HG03025 (cell line): ENCODE results near the gene IGFBP3.

Experiments
- ATAC-seq: cut with Tn5 transposase; IDR thresholded peaks from one replicate; pipeline ENCODE4 v1.9.1; 2021; ENCODE audit warnings: mild to moderate bottlenecking, moderate library complexity; ENCODE audit not compliant: unreplicated experiment, low FRiP score

Gene IGFBP3

DNA sequence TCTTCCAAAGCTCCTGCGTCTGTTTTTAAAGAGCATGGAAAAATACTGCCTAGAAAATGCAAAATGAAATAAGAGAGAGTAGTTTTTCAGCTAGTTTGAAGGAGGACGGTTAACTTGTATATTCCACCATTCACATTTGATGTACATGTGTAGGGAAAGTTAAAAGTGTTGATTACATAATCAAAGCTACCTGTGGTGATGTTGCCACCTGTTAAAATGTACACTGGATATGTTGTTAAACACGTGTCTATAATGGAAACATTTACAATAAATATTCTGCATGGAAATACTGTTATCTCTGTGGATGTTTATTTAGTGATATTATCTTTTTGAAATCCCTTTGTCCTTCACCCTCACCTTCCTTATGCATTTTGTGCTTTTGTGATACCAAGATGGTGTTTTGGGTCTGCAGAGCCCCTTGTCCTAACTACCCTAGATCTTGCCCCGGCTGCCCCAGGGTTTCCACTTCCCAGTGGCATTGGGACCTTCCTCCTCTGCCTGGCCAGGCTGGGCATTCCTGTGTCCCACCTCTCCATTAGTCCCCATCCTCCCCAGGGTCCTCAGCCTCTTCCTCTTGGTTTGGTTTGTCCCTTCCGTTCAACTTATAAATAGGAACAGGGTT lies 27.6 kb downstream of the IGFBP3 start:
- no peak for ATAC-seq

DNA sequence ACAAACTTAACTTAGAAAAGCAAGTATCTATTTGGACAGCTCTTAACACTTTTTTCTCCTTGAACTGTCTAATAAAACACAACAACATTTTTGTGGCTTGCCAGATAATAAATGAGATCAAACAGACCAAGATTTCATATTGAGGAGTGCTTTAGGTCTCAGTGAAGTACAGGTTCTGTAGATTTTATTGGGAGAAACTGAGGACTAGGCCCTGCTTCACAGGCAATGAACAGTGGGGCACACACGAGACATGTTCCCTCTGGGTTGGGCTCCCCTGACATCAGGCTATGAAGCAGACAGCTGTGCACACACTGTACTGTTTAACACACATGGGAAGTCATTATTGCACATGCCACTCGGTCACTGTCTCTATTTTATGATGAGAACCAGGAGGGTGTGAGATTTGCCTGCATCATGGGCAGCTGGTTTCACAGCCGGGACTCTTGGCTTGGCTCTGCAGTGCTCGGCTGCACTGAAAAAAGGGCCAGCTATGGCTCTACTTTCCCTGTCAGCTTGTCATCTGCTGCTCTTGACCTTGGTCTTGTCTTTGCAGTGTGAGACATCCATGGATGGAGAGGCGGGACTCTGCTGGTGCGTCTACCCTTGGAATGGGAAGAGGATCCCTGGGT lies 28.6 kb downstream of the IGFBP3 start:
- ATAC-seq = no peak

DNA sequence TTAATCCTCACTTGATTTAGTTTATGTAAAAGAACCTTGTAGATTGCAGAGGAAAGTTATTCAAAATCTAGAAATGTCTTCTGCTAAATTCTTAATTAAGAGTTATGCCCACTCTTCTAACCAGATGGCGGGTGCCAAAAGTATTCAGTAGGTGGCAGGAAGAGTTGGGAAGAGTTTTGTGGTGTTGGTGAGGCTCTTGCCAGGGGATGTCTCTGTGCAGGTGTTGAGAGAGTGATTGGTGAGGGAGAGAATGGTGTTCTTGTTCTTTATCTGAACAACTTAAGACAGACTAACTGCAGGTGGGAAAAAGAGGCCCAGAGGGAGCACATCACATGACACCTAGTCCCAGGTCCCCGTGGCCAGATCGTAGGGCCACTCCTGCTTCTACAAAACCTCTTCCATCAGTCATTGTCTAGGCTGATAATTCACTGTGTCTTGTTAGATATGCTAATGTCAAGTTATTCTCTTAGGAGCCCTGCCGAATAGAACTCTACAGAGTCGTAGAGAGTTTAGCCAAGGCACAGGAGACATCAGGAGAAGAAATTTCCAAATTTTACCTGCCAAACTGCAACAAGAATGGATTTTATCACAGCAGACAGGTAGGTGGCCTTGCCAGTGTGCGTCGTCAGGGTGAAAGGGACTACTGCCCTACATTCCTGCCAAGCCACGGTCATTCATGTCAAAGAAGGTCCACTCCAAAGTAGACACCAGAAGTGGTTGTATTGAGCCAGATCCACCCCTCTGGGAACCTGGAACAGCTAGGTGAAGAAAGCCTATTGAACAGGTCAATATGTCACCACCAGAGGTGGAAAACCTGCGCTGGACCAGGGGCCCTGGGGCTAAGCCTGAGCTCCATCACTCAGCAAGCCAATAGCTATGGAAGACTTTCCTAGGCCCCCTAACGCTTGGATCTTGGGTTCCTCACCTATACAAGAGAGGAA lies 29.3 kb downstream of the IGFBP3 start:
- no peak for ATAC-seq

DNA sequence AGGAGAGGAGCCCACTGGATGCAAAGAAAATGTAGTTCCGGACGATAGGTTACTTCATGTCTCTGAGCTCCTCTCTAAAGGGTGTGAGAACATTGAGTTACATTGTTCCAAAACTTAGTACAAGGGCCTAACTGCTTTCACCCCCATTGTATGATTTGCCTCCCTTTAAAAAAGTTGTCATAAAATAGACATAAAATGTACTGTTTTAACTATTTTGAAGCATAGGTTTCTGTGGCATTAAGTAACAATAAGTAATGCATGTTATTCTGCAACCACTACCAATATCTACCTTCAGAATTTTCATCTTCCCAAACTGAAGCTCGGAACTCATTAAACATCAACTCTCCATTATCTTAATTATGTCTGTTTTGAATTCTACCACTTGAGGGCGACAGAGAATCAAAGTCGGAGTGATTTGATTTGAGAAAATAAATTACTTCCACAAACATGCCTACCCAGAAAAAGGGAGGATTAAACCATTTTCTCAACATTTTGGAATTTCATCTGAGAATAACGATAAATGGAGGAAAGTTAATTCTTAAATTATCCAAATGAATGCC lies 30.1 kb downstream of the IGFBP3 start:
- ATAC-seq = no peak

DNA sequence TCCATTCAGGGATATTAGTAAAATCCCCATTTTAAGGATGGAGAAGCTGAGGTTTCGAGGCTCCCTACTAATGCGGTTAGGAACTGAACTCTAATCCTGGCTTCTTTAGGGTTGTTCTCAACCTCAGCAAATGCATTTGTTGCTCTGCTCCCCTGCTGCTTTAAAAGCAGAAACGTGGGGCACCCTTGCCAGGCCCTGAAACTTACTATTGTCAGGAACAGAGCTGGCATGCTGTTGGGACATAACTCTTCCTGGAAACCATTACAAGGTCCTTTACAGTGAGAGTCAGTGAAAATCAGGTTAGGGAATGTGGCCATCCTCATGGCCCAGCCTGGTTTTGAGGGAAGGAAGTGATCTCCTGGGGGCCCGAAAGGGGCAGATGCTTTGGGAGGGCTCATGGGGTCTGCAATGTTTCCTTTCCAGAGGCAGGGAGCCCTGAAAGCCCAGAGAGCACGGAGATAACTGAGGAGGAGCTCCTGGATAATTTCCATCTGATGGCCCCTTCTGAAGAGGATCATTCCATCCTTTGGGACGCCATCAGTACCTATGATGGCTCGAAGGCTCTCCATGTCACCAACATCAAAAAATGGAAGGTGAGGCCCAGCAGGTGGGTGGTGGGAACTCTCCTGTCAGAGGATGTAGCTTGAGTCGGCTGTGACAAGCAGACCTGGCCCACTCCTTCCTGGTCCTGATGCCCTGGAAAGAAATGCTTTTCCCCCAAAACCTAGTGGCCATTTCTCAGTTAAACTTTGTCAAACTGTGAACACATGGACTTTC lies 30.8 kb downstream of the IGFBP3 start:
- no peak for ATAC-seq

DNA sequence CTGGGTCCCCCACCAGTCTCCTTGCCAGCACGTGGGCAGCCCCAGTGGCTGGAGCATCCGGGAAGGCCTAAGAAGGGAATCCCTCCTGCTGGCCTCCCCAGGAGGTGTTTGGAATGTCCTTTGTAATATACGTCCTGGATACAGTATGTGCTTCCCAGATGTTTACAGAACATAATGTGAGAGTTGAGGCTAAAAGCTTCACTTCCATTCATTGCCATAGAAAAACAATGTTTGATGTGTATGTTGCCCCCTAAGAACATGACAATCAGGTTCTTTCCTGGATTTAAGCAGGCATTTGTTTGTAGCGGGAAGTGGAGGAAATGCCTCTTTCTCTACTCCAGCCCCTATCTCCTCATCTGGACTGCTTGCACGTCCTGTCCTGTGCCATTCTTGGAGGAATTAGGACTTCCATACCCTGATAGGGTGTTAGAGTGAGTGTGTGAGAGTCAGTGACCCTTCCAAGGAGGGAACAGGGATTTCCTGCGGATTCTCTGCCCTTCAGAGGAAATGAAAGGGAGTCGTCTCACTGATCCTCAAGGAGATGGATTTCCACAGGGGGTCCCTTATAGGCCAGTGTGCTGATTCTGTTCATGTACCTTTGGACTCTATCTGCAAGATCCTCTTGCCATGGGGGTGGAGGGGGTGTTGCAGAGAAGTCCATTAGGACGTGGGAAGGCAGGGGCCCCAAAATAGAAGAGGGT lies 31.6 kb downstream of the IGFBP3 start:
- ATAC-seq = no peak

DNA sequence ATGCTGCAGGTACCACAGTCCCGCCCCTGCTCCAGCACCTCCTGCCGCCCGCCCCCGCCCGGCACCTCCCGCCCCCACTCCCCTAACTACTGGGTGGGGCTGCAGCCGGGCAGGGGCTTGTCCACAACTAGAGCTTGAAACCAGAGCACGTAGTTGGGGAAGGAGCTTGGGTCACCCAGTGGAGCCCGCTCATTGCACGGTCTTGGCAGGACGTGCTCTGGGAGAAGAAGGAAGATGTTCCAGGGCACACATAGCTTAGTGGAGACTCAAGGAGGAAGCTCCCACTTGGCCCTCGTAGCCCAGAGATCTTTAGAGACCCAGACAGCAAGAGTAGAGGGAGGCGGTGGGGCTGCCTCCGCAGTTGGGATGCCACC lies 32.1 kb downstream of the IGFBP3 start:
- no peak for ATAC-seq

DNA sequence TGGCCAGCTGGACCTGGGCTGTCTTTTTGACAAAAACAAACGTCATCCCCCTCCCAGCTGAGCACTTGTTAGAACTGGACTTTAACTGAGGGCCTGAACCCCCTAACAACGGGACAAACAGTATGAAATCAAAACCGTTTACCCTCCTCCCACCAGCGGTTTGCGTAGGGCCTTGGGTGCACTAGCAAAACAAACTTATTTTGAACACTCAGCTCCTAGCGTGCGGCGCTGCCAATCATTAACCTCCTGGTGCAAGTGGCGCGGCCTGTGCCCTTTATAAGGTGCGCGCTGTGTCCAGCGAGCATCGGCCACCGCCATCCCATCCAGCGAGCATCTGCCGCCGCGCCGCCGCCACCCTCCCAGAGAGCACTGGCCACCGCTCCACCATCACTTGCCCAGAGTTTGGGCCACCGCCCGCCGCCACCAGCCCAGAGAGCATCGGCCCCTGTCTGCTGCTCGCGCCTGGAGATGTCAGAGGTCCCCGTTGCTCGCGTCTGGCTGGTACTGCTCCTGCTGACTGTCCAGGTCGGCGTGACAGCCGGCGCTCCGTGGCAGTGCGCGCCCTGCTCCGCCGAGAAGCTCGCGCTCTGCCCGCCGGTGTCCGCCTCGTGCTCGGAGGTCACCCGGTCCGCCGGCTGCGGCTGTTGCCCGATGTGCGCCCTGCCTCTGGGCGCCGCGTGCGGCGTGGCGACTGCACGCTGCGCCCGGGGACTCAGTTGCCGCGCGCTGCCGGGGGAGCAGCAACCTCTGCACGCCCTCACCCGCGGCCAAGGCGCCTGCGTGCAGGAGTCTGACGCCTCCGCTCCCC lies 32.7 kb downstream of the IGFBP3 start, which contains the start of gene IGFBP1:
IGFBP1 (plus strand) TSS at position 304 of the 808 bp plus-strand sequence; CDS start at position 469, 165 bp downstream.
- ATAC-seq = no peak

DNA sequence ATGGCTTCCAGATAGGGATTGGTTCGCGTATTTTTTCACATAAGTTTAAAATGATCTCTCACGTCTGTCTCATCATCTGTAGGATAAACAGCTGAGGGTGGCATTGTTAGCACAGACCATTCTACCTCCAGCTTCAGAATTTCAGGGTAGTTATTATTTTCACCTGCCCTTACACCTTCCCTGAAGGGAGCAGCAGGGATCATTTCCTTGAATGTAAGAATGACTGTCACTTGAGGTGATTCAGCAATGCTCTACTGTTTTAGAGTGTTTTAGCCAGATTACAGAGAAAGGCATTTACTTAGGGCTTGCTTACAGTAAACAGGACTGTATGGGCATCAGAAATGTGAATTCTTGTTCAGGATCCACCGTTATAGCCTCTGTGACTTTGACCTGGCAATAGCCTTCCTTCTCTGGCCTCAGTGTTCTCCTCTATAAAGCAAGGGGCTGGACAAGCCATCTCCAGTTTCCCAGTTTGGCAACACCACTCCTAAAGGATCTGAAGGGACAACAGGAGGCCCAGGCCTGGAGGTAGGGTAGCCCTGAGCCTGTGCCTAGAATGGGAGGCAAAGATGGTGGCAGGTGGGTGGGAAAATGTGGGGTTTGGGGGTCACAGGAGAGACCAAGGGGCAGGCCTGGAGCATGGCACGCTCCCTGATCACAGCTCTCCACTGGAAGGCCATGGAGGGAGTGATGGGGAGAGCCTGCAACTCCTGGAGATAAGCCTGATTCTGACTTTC lies 34.0 kb downstream of the IGFBP3 start:
- no peak for ATAC-seq

DNA sequence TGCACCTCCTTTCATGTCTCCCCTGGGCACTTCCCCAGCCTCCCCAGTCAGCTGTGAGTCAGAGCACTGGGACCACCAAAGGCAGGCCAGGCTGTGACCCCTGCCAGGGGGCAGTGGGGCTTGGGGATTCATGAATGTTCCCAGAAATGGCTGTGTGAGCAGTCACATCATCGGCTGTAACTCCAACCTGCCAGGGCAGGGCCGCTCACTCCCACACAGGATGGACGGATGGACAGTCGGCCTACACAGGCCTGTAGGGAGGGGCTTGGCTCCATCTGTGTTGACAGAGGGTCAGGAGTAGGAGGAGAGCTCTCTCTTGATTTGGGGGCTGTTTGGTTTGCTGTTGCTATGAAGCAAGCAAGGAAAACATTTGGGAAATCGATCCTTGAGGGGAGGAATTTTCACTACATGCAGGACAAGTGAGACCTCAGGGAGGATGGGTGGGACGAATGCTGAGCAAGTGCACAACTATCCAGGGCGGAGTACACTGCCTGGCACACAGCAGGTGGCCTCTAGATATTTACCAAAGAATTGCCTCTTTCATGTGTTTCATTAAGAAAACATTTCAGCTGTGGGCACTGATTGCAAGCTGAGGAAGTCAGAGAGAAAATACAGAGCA lies 35.7 kb downstream of the IGFBP3 start:
- no peak for ATAC-seq

DNA sequence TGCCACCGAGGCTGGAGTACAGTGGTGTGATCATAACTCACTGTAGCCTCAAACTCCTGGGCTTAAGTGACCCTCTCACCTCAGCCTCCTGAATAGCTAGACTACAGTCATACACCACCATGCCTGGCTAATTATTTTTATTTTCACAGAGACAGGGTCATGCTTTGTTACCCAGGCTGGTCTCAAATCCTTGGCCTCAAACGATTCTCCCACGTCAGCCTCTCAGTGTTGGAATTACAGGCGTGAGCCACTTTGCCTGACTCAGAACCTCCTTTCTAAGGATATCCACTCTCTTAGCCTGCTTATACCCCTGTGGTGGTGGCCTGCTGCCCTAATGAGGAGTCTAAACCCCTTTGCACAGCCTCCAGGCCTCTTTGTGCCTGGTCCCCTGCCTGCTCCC lies 36.9 kb downstream of the IGFBP3 start:
- no peak for ATAC-seq

DNA sequence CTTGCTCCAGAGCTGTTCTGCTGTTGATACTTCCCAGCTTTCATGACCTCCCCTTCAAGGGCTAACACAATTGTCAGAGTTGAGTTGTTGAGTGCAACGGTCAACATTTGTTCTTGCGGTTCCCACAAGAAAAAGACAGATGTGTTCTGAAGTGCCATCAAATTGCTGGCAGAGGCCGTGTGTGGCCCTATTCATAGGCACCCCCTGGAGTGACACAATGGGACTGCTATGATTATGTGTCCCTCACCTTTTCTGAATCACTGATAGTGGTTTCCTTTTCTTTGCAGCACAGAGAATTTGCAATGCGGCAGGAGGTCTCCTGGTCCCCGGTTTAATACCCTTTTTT lies 38.6 kb downstream of the IGFBP3 start:
- no peak for ATAC-seq

DNA sequence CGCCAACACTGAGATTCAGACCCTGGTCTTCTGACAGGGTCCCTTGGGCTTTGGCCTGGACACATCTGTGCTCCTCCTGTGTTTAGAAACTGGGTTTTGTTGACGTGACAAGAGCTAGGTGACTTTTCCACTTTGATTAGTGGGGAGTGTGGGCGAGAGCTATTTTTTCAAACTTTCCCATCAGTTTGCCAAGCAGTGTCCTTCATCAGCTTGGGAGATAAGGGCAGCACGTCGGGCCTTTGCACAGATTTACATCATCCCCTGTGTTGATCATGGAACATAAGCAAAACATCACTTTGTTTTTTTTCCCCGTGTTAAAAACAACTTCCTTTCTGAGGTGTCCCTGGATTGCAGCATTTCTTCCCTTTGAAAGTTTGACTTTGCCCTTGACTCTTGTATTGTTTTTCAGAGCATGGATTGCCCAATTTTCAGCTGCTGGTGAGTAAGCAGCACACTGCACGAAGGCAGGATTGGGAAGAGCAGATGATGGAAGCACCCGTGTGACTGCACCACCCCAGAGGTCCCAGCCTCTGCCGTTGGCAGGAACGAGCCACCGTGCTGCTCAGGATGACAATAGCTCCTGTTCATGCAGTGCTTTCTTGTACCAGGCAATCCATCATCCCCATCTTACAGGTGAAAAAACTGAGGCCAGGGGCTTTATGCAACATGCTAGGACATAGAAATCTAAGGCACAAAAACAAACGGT lies 39.2 kb downstream of the IGFBP3 start:
- no peak for ATAC-seq

DNA sequence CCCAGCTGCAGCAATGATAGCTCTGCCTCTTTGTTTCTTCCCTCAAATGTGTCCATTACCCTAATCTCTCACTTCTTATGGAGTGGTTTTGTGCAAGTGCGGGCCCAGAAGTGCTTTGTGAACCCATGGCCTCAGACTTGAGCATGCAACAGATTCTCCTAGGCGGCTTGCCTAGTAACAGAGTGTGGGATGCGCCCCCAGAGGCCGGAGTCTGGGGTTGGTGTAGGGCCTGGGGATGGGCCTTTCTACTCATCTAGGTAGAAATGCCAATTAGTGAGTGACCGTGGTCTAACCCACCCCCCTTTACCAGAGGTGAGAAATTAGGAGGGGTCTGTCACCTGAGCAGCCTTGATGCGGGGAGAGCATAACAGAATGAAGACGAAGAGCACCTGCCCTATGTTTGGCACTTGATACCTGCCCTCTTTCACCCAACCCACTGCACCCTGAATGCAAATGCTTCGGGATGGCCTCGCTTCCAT lies 39.8 kb downstream of the IGFBP3 start:
- ATAC-seq = no peak

DNA sequence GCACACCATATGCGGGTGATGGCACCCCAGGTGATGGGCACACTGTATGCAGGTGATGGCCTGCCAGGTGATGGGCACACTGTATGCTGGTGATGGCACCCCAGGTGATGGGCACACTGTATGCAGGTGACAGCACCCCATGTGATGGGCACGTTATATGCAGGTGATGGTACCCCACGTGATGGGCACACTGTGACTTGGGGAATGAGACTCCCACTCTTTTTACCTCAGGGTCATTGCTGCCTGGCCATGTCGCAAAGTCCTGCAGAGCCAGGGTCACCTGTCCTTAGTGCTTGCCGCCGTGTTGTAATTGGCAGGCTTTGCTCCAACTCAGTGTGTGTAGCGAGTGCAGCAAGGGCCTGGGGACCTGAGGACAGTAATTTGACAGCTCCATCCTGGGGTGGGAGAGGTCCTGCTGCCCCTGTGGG lies 40.6 kb downstream of the IGFBP3 start:
- ATAC-seq = no peak

DNA sequence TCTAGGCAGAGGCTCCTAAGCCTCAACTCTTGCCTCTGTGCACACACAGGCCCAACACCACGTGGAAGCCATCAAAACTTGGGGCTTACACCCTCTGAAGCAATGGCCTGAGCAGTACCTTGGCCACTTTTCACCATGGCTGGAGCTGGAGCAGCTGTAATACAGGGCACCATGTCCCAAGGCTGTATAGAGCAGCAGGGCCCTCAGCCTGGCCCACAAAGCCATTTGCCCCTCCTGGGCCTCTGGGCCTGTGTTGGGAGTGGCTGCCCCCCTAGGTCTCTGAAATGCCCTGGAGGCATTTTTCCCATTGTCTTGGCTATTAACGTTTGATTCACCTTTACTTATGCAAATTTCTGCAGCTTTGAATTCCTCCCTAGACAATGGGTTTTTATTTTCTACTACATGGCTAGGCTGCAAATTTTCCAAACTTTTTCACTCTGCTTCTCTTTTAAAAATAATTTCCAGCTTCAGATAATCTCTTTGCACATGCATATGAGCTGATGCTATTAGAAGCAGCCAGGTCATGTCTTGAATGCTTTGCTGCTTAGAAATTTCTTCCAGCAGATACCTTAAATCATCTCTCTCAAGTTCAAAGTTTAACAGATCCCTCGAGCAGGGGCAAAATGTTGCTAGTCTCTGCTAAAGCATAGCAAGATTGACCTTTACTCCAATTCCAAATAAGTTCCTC lies 42.5 kb downstream of the IGFBP3 start:
- ATAC-seq = no peak

DNA sequence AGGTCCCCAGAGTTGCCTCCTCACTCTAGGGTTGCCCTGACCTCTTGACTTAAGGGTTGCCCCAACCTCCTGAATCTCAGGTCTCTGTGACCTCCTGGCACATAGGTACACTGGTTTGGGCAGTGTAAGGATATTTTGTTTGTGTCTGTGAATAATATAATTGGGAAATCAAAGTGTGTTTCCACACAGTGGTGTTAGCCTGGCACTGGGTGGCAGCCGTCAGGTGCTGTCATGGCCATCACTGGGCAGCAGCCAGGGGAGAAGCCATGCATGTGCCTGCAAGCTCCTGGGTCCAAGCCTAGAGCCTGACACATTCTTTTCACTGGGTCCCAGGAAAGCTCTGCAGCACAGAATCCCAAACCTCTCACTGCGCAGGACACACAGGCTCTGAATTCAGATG lies 44.6 kb downstream of the IGFBP3 start:
- ATAC-seq = no peak
